Nucleus accumbens (tissue), 56 donors: Measurements from ENCODE around the gene ATP2B2.

Source experiments
- DNase-seq, 56 donors: peaks; one replicate each; lab custom pipeline; 2025; lab: John Stamatoyannopoulos, UW

Gene ATP2B2

DNA sequence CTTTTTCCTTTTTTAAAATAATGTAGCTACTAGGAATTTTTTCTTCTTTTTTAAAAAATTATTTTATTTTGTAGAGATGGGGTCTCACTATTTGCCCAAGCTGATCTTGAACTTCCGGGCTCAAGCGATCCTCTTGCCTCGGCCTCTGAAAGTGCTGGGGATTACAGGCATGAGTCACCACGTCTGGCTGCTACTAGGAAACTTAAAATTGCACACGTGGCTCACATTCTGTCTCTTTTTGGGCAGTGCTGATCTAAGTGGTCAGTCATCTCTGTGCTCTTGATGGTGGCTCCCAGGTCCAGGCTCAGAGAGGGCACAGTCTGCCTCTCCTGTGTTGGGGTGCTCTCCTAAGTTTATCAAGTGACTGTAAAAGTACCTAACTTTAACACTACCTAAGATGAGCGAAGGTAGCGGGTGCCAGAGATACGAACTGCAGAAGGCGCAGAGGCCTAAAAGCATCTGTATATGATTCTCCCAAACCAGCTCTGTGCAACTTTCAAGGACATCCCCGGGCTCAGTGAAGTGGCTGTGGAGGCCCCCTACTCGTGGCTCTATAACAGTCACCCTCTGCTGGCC, 131.6 kb downstream of the ATP2B2 start:
- DNase-seq, result no peak

DNA sequence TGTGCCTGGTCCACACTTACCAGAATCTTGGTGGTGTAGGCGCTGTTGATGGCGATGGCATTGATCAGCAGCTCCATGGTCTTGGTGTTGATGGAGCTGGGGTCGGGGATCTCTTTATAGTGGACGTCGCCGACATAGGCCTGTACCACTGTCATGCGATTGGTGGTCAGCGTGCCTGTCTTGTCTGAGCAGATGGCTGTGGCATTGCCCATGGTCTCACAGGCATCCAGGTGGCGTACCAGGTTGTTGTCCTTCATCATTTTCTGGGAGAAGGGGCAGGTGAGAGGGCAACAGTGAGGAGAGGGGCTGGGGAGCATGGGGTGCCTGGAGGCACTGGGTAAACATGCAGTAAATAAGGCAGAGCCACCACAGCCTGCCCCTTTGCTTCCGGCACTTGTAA, 133.6 kb downstream of the ATP2B2 start:
- no peak for DNase-seq

DNA sequence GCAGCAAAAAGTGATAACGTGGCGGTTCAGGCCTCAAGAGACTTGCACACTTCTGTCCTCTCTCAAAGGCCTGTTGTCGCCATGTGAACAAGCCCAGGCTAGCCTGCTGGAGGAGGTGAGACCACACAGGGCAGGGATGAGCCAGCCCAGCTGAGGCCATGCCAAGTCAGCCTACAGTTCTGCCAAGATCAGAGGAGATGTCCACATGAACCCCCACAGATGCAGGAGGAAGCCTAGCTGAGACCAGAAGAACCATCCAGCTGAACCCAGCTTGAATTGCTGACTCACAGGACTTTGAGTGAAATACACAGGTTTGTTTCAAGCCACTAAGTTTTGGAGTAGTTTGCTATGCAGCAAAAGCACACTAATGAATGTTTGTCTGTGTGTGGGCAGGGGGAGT, 134.2 kb downstream of the ATP2B2 start:
- DNase-seq, result no peak

- peak in 36 of 56 donors; percentile 23 to 83 (median 50) for DNase-seq
Observed at GRCh38 chr3:10370429-10370828, 135.0 kb downstream of the ATP2B2 start.

GRCh38 chr3:10368512-10368911, 136.9 kb downstream of the ATP2B2 start:
- no peak for DNase-seq

GRCh38 chr3:10367506-10367905, 137.9 kb downstream of the ATP2B2 start:
- DNase-seq, result no peak

GRCh38 chr3:10366651-10367101, 138.7 kb downstream of the ATP2B2 start:
- DNase-seq, result peak in 15 of 56 donors; percentile 4 to 54 (median 32)

DNA sequence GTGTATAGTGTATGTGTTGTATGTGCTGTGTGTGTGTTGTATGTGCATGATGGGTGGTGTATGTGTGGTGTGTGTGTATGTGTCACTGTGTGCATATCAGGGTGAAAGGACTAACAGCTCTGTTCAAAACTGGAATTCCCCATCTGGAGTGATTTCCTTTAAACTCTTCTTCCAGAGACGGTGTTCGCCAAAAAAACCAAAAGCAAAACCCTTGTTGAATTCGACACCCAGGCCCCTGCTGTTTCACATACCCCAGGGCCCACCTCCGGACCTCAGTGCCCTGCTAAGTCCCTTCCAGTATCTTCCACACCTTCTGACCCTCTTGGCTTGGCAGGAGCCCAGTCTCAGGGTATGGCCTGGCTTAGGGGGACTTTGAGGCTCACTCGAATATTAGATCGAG, 139.6 kb downstream of the ATP2B2 start:
- DNase-seq, result no peak

GRCh38 chr3:10365316-10365715, 140.1 kb downstream of the ATP2B2 start:
- no peak for DNase-seq

- no peak for DNase-seq
Observed at GRCh38 chr3:10364806-10365205, 140.6 kb downstream of the ATP2B2 start.

GRCh38 chr3:10363935-10364334, 141.5 kb downstream of the ATP2B2 start:
- DNase-seq, result no peak

- no peak for DNase-seq
Observed at GRCh38 chr3:10361375-10361774, 144.0 kb downstream of the ATP2B2 start.

DNA sequence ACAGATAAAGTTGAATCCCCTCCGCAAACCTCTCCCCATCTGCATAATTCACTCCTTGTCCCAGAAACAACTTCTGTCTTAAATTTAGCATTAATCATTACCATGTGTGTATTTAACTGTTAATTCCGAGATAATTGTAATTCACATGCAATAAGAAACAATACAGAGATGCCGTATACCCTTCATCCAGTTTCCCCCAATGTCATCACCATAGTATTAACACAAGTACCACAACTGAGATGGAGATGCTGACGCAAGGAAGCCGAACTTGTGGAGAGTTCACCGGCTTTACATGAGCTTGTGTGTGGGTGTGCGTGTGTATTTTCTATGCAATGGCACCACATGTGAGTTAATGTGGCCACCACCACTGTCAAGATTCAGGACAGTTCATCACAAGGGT, 144.9 kb downstream of the ATP2B2 start:
- DNase-seq, result no peak

DNA sequence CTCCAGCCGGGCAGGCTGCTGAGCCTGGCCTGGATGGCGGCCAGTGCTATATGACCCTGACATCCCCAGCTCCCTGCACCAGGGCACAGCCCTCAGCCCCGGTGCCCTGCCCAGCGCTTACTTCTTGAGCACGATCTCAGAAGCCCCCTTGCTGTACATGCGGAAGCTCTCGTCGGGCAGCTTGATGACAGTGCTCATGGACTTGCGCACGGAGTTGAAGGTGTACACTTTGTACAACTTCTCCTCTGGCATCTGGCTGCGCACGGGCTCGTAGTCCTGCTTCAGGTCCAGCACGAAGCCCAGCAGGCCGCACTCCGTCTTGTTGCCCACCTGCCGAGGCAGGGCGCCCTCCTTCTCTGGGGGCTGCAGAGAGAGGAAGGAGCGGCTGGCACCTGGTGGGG, 145.6 kb downstream of the ATP2B2 start:
- no peak for DNase-seq

- DNase-seq, result no peak
Observed at GRCh38 chr3:10358309-10358980, 146.9 kb downstream of the ATP2B2 start.

DNA sequence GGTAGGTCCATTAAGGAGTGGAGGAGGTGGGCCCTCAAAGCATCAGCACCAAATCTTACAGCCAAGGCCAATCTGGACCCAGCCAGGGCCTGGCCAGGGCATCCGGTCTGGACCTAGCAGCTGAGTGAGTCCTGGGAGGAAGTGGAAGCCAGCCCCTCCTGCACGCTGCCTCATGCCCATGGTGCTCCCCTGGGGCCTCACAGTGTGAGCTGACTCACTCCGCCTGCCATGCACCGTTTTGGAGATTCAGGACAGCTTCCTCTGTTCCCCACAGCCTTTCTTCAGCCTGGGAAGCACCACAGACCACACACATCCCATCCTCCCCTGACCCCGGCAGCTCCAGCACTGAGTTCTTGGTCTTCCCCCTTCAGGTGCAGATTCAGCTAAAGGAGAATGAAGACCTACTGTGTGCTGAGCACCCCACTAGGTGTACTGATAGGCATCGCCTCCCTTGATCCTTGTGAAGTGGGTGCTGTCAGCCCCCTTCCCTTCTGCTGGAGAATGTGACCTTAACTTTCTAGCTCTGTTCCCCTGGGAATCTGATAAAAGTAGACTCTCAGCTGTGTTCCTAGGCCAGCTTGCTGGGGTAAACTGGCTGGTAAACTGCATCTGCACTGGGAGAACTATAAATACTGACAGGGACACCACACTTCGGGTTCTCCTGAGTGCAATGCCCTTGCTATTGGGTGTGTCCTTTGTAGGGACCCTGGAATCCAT, 147.6 kb downstream of the ATP2B2 start:
- DNase-seq, result no peak

DNA sequence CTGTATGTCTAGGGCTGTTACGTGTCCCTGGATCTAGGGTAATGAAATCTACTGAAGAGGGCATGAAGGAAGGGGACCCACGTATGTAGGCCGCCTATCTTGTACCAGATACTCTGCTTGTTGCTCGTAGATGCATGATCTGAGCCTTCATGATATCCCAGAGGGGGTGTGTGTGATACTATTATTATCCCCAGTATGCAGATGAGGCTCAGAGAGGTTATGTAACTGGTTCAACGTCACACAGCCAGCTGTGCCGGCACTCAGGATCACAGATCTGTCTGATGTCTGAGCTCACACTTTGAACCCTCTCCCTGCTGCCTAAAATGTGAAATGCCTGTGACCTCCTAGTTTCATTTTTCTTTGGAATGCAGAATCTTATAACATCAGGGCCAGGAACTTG, 148.3 kb downstream of the ATP2B2 start:
- peak in 19 of 56 donors; percentile 8 to 80 (median 41) for DNase-seq

GRCh38 chr3:10356461-10356981, 148.9 kb downstream of the ATP2B2 start:
- DNase-seq, result no peak

- no peak for DNase-seq
Observed at GRCh38 chr3:10354361-10355015, 150.9 kb downstream of the ATP2B2 start.

GRCh38 chr3:10353661-10354360, 151.6 kb downstream of the ATP2B2 start:
- no peak for DNase-seq
